Tibial nerve (tissue), 4 donors: Measurements from ENCODE around the gene RAB27B. TPM values are rescaled to one million over a fixed set of nuclear protein-coding genes. Genes with fewer than 3 reads are reported as not detected.

ENCODE experiments used
- DNase-seq, 2 donors: peaks; one replicate each; pipeline ENCODE4 v3.0.0-alpha.2; 2019; ENCODE audit warnings: low spot score in 2 of 2
- H3K27ac ChIP-seq, 4 donors: fragments of 200-600 bp; sonication (generic) in 3 of 4; one replicate each; pipeline ENCODE4 v1.5.1; 2017 to 2019; ENCODE audit warnings: mild to moderate bottlenecking in 1 of 4
- H3K27me3 ChIP-seq, 2 donors: fragments of 200-600 bp; sonication (generic) in 1 of 2; one replicate each; pipeline versions ENCODE4 v1.5.1 to v1.6.0; 2017 to 2019
- H3K36me3 ChIP-seq, 3 donors: fragments of 200-600 bp; sonication (generic); one replicate each; pipeline ENCODE4 v1.5.1; 2018 to 2019
- H3K4me1 ChIP-seq, 4 donors: fragments of 200-600 bp; sonication (generic) in 3 of 4; one replicate each; pipeline ENCODE4 v1.5.1; 2017 to 2019
- H3K4me3 ChIP-seq, 4 donors: fragments of 200-600 bp; sonication (generic) in 3 of 4; one replicate each; pipeline ENCODE4 v1.5.1; 2017 to 2019; ENCODE audit warnings: mild to moderate bottlenecking in 1 of 4, moderate library complexity in 1 of 4
- H3K9me3 ChIP-seq, 4 donors: fragments of 200-600 bp; sonication (generic) in 3 of 4; one replicate each; pipeline ENCODE4 v1.5.1; 2017 to 2019
- CTCF ChIP-seq, 5 experiments: fragments of 200-600 bp in 3 of 5; fragments of 450-650 bp in 2 of 5; sonication (generic) in 3 of 5; IDR thresholded peaks; one replicate each; pipeline ENCODE4 v1.5.1; 2016 to 2019; ENCODE audit warnings: antibody characterized with exemption in 5 of 5, mild to moderate bottlenecking in 3 of 5, moderate library complexity in 2 of 5
- EP300 ChIP-seq, 2 donors: sonication (generic); formaldehyde crosslinking; IDR thresholded peaks; one replicate each; pipeline ENCODE4 v1.6.1; 2017; ENCODE audit warnings: antibody characterized with exemption in 2 of 2, mild to moderate bottlenecking in 1 of 2
- POLR2A ChIP-seq, 2 donors: fragments of 450-650 bp; IDR thresholded peaks; one replicate each; pipeline ENCODE4 v1.6.1; 2017; ENCODE audit warnings: antibody characterized with exemption in 2 of 2, mild to moderate bottlenecking in 2 of 2, moderate library complexity in 2 of 2
- WGBS, 2 donors: methylation state at CpG; one replicate each; pipeline ENCODE4 v1.1.5; 2018; 5-methylcytosine and 5-hydroxymethylcytosine counted together
- total RNA-seq, 4 donors: library from RNA; depleted of rRNA; stranded (reverse); fragments of >200 nt; gene quantifications; one replicate each; pipeline ENCODE4 v1.1.0, GENCODE V29; 2016

Gene RAB27B
- total RNA-seq, 4 donors from 2014 or later = under 0.01 to 0.22 TPM; not detected in 2

- WGBS, 2 donors = 93% methylated on average over 1 of the region's 1 CpG
- Histone ChIP-seq H3K36me3 (no peaks in the 10 kb centered on the region), H3K27ac (no peak overlapping the region), H3K9me3 (no peaks in the 10 kb centered on the region), H3K4me3 (no peak overlapping the region), H3K4me1 (peaks cover 0 to 15% (median 0%) of the 10 kb centered on the region in 4 donors), H3K27me3 (no peaks in the 10 kb centered on the region)
- TF ChIP-seq CTCF (IDR thresholded peaks at IDR 0.05) (no peak), EP300 (IDR thresholded peaks at IDR 0.05) (no peak), POLR2A (IDR thresholded peaks at IDR 0.05) (no peak)
- DNase-seq = no peak
These were observed 1.6 kb downstream of the RAB27B start for GRCh38 chr18:54829856-54830255.

- no peaks in the 10 kb centered on the region for H3K27me3 ChIP-seq
- H3K4me1 ChIP-seq = peaks cover 0 to 15% (median 0%) of the 10 kb centered on the region in 4 donors
- H3K4me3 ChIP-seq = no peak overlapping the region
- 89 to 95% methylated on average over 1 of the region's 1 CpG for WGBS, 2 donors
- TF ChIP-seq CTCF (IDR thresholded peaks at IDR 0.05) (no peak), EP300 (IDR thresholded peaks at IDR 0.05) (no peak), POLR2A (IDR thresholded peaks at IDR 0.05) (no peak)
- H3K27ac ChIP-seq = no peak overlapping the region
- no peaks in the 10 kb centered on the region for H3K9me3 ChIP-seq
- DNase-seq = no peak
- H3K36me3 ChIP-seq = no peaks in the 10 kb centered on the region
These were observed 2.0 kb downstream of the RAB27B start for GRCh38 chr18:54830260-54830659.

- DNase-seq = no peak
- Histone ChIP-seq H3K27ac (no peak overlapping the region), H3K27me3 (no peaks in the 10 kb centered on the region), H3K36me3 (no peaks in the 10 kb centered on the region), H3K4me1 (peaks cover 0 to 15% (median 0%) of the 10 kb centered on the region in 4 donors), H3K9me3 (no peaks in the 10 kb centered on the region), H3K4me3 (no peak overlapping the region)
- TF ChIP-seq EP300 (IDR thresholded peaks at IDR 0.05) = no peak
- TF ChIP-seq CTCF (IDR thresholded peaks at IDR 0.05) = no peak
- TF ChIP-seq POLR2A (IDR thresholded peaks at IDR 0.05) = no peak
- WGBS, 2 donors = 91% methylated on average over 2 of the region's 2 CpGs
These were observed 2.6 kb downstream of the RAB27B start for GRCh38 chr18:54830866-54831265.

GRCh38 chr18:54835944-54836343, 7.7 kb downstream of the RAB27B start:
- Histone ChIP-seq H3K27me3 (no peaks in the 10 kb centered on the region), H3K36me3 (no peaks in the 10 kb centered on the region), H3K27ac (no peak overlapping the region), H3K4me1 (no peaks in the 10 kb centered on the region), H3K9me3 (no peaks in the 10 kb centered on the region), H3K4me3 (no peak overlapping the region)
- 65% methylated on average over 2 of the region's 2 CpGs for WGBS, 2 donors
- TF ChIP-seq EP300 (IDR thresholded peaks at IDR 0.05) (no peak), POLR2A (IDR thresholded peaks at IDR 0.05) (no peak), CTCF (IDR thresholded peaks at IDR 0.05) (no peak)
- DNase-seq = no peak

- H3K36me3 ChIP-seq = no peaks in the 10 kb centered on the region
- H3K4me3 ChIP-seq = no peak overlapping the region
- H3K4me1 ChIP-seq = no peaks in the 10 kb centered on the region
- WGBS, 2 donors = 73 to 79% methylated on average over 2 of the region's 2 CpGs
- H3K27ac ChIP-seq = no peak overlapping the region
- no peaks in the 10 kb centered on the region for H3K9me3 ChIP-seq
- no peaks in the 10 kb centered on the region for H3K27me3 ChIP-seq
- TF ChIP-seq EP300 (IDR thresholded peaks at IDR 0.05) (no peak), POLR2A (IDR thresholded peaks at IDR 0.05) (no peak), CTCF (IDR thresholded peaks at IDR 0.05) (no peak)
- DNase-seq = no peak
These were observed 15.0 kb downstream of the RAB27B start for GRCh38 chr18:54843314-54843713.
